AG08396 (cell line): Measurements from ENCODE around the gene LHX4.
"Not testable (repeated sequence)": the region's sequence is repeated elsewhere in the genome, so short reads cannot be mapped to it uniquely, and the experiment has no call there.

Experiments
- DNase-seq: peaks from one replicate; pipeline ENCODE4 v3.0.0; 2012; ENCODE audit warnings: low spot score, mixed read lengths

Gene LHX4

GRCh38 chr1:180197231-180197630, 32.8 kb upstream of the LHX4 start:
- no peak for DNase-seq

- DNase-seq: no peak
These were observed 31.9 kb upstream of the LHX4 start for GRCh38 chr1:180198196-180198595.

- DNase-seq: no peak
These were observed 31.5 kb upstream of the LHX4 start for GRCh38 chr1:180198611-180199010.

GRCh38 chr1:180199018-180199417, 31.0 kb upstream of the LHX4 start:
- DNase-seq: no peak

GRCh38 chr1:180201451-180202200, 28.4 kb upstream of the LHX4 start:
- DNase-seq: no peak

GRCh38 chr1:180202588-180202987, 27.5 kb upstream of the LHX4 start:
- DNase-seq: not testable (repeated sequence)

- DNase-seq: no peak
These were observed 25.8 kb upstream of the LHX4 start for GRCh38 chr1:180204231-180204630.

GRCh38 chr1:180206581-180206980, 23.5 kb upstream of the LHX4 start:
- no peak for DNase-seq

GRCh38 chr1:180208264-180208663, 21.8 kb upstream of the LHX4 start:
- no peak for DNase-seq

GRCh38 chr1:180210008-180210620, 19.9 kb upstream of the LHX4 start:
- DNase-seq: no peak

GRCh38 chr1:180211156-180211859, 18.8 kb upstream of the LHX4 start:
- no peak for DNase-seq

- no peak for DNase-seq
These were observed 18.2 kb upstream of the LHX4 start for GRCh38 chr1:180211860-180212229.

- peak; percentile 94 for DNase-seq
These were observed 16.5 kb upstream of the LHX4 start for GRCh38 chr1:180213401-180214170.

GRCh38 chr1:180215856-180216625, 14.0 kb upstream of the LHX4 start:
- no peak for DNase-seq

GRCh38 chr1:180217006-180217405, 13.1 kb upstream of the LHX4 start:
- DNase-seq: no peak

- no peak for DNase-seq
These were observed 11.0 kb upstream of the LHX4 start for GRCh38 chr1:180218806-180219765.

- no peak for DNase-seq
These were observed 10.3 kb upstream of the LHX4 start for GRCh38 chr1:180219776-180220175.

GRCh38 chr1:180221462-180221861, 8.6 kb upstream of the LHX4 start:
- DNase-seq: peak; percentile 62

GRCh38 chr1:180224902-180225301, 5.2 kb upstream of the LHX4 start:
- no peak for DNase-seq

GRCh38 chr1:180225403-180225802, 4.7 kb upstream of the LHX4 start:
- DNase-seq: no peak
